ENCODE data around the gene LPAR2.
"Not testable (repeated sequence)": the region's sequence is repeated elsewhere in the genome, so short reads cannot be mapped to it uniquely, and the experiment has no call there.

The LPAR2 gene

GRCh38 chr19:19600793-19601330 lies 27.2 kb downstream of the LPAR2 start:
- Histone ChIP-seq H2BK15ac (ENCODE audit: low read length) (no peak overlapping the region), H3K23ac (ENCODE audit: low read depth, low read length, poor library complexity) (no peak overlapping the region), H3K4me1 (ENCODE audit: control insufficient read depth in 2 of 2, insufficient read depth in 1 of 2, low read depth in 1 of 2, low read length in 2 of 2) (peaks cover 0 to 3% of the 10 kb centered on the region in 2 donors), H2AK5ac (ENCODE audit: low read depth, low read length) (no peak overlapping the region), H3K27me3 (ENCODE audit: control insufficient read depth in 3 of 3, insufficient read depth in 3 of 3, low read depth in 1 of 3, low read length in 3 of 3) (no peaks in the 10 kb centered on the region), H4K91ac (ENCODE audit: low read depth, low read length, poor library complexity) (no peak overlapping the region), H2BK5ac (ENCODE audit: low read length) (no peak overlapping the region), H3K79me1 (ENCODE audit: low read depth, low read length) (no peaks in the 10 kb centered on the region), H3K18ac (ENCODE audit: low read length) (no peak overlapping the region), H3K36me3 (replicated peaks in 1 of 2; ENCODE audit: control insufficient read depth in 2 of 2, insufficient read depth in 2 of 2, low read length in 2 of 2) (peaks cover 3 to 6% of the 10 kb centered on the region in 2 donors), H3K4ac (ENCODE audit: low read length) (no peak overlapping the region), H3K27ac (replicated peaks; ENCODE audit: low read length) (no peak overlapping the region), H3K4me2 (ENCODE audit: insufficient read depth, low read length, poor library complexity, severe bottlenecking) (no peak overlapping the region), H3K4me3 (ENCODE audit: low read length in 2 of 2) (no peak overlapping the region), H3K9ac (ENCODE audit: low read depth, low read length, poor library complexity) (no peak overlapping the region), H4K8ac (ENCODE audit: low read depth, low read length) (no peak overlapping the region), H3K9me3 (replicated peaks in 1 of 2; ENCODE audit: control insufficient read depth in 2 of 2, insufficient read depth in 1 of 2, low read depth in 1 of 2, low read length in 2 of 2) (no peaks in the 10 kb centered on the region), H3K14ac (ENCODE audit: low read length) (no peak overlapping the region), H2BK120ac (ENCODE audit: low read depth, low read length) (no peak overlapping the region), H2BK12ac (ENCODE audit: low read length) (no peak overlapping the region), H2AFZ (ENCODE audit: low read length) (no peak overlapping the region)
- DNase-seq (ENCODE audit: low spot score) = no peak
- no CpG with 5 or more reads among the region's 1 CpG for WGBS, 2 donors (ENCODE audit: extremely low coverage in 2 of 2, insufficient read length in 2 of 2, insufficient replicate concordance in 1 of 2)

- not testable (repeated sequence) for H3K4me1 ChIP-seq (ENCODE audit: control insufficient read depth in 2 of 2, insufficient read depth in 1 of 2, low read depth in 1 of 2, low read length in 2 of 2); H3K9ac ChIP-seq (ENCODE audit: low read depth, low read length, poor library complexity); H4K8ac ChIP-seq (ENCODE audit: low read depth, low read length); DNase-seq (ENCODE audit: low spot score); H2BK15ac ChIP-seq (ENCODE audit: low read length); H2BK120ac ChIP-seq (ENCODE audit: low read depth, low read length); H3K4me2 ChIP-seq (ENCODE audit: insufficient read depth, low read length, poor library complexity, severe bottlenecking); H3K36me3 ChIP-seq (replicated peaks in 1 of 2; ENCODE audit: control insufficient read depth in 2 of 2, insufficient read depth in 2 of 2, low read length in 2 of 2); H3K4me3 ChIP-seq (ENCODE audit: low read length in 2 of 2); H2AFZ ChIP-seq (ENCODE audit: low read length); H3K79me1 ChIP-seq (ENCODE audit: low read depth, low read length); H3K18ac ChIP-seq (ENCODE audit: low read length); H3K23ac ChIP-seq (ENCODE audit: low read depth, low read length, poor library complexity); H2BK5ac ChIP-seq (ENCODE audit: low read length); H3K27ac ChIP-seq (replicated peaks; ENCODE audit: low read length); H2BK12ac ChIP-seq (ENCODE audit: low read length); H2AK5ac ChIP-seq (ENCODE audit: low read depth, low read length); H3K4ac ChIP-seq (ENCODE audit: low read length); H3K14ac ChIP-seq (ENCODE audit: low read length); H3K9me3 ChIP-seq (replicated peaks in 1 of 2; ENCODE audit: control insufficient read depth in 2 of 2, insufficient read depth in 1 of 2, low read depth in 1 of 2, low read length in 2 of 2); H3K27me3 ChIP-seq (ENCODE audit: control insufficient read depth in 3 of 3, insufficient read depth in 3 of 3, low read depth in 1 of 3, low read length in 3 of 3); H4K91ac ChIP-seq (ENCODE audit: low read depth, low read length, poor library complexity)
- WGBS, 2 donors (ENCODE audit: extremely low coverage in 2 of 2, insufficient read length in 2 of 2, insufficient replicate concordance in 1 of 2) = no CpG with 5 or more reads among the region's 20 CpGs
These were observed 29.1 kb downstream of the LPAR2 start for GRCh38 chr19:19598728-19599451.

GRCh38 chr19:19597809-19598306 lies 30.2 kb downstream of the LPAR2 start:
- H2AK5ac ChIP-seq (ENCODE audit: low read depth, low read length) = no peak overlapping the region
- H4K8ac ChIP-seq (ENCODE audit: low read depth, low read length) = no peak overlapping the region
- WGBS, 2 donors (ENCODE audit: extremely low coverage in 2 of 2, insufficient read length in 2 of 2, insufficient replicate concordance in 1 of 2) = no CpG with 5 or more reads among the region's 8 CpGs
- no peak overlapping the region for H2AFZ ChIP-seq (ENCODE audit: low read length)
- H3K4me2 ChIP-seq (ENCODE audit: insufficient read depth, low read length, poor library complexity, severe bottlenecking) = no peak overlapping the region
- H3K4me1 ChIP-seq (ENCODE audit: control insufficient read depth in 2 of 2, insufficient read depth in 1 of 2, low read depth in 1 of 2, low read length in 2 of 2) = peaks cover 0 to 1% of the 10 kb centered on the region in 2 donors
- no peaks in the 10 kb centered on the region for H3K27me3 ChIP-seq (ENCODE audit: control insufficient read depth in 3 of 3, insufficient read depth in 3 of 3, low read depth in 1 of 3, low read length in 3 of 3)
- no peak overlapping the region for H2BK12ac ChIP-seq (ENCODE audit: low read length)
- no peak overlapping the region for H2BK5ac ChIP-seq (ENCODE audit: low read length)
- no peak overlapping the region for H2BK15ac ChIP-seq (ENCODE audit: low read length)
- DNase-seq (ENCODE audit: low spot score) = no peak
- no peak overlapping the region for H3K23ac ChIP-seq (ENCODE audit: low read depth, low read length, poor library complexity)
- no peak overlapping the region for H3K27ac ChIP-seq (replicated peaks; ENCODE audit: low read length)
- no peak overlapping the region for H3K9ac ChIP-seq (ENCODE audit: low read depth, low read length, poor library complexity)
- no peak overlapping the region for H3K14ac ChIP-seq (ENCODE audit: low read length)
- H4K91ac ChIP-seq (ENCODE audit: low read depth, low read length, poor library complexity) = no peak overlapping the region
- no peak overlapping the region for H2BK120ac ChIP-seq (ENCODE audit: low read depth, low read length)
- H3K79me1 ChIP-seq (ENCODE audit: low read depth, low read length) = no peaks in the 10 kb centered on the region
- no peaks in the 10 kb centered on the region for H3K9me3 ChIP-seq (replicated peaks in 1 of 2; ENCODE audit: control insufficient read depth in 2 of 2, insufficient read depth in 1 of 2, low read depth in 1 of 2, low read length in 2 of 2)
- no peak overlapping the region for H3K18ac ChIP-seq (ENCODE audit: low read length)
- no peak overlapping the region for H3K4me3 ChIP-seq (ENCODE audit: low read length in 2 of 2)
- H3K36me3 ChIP-seq (replicated peaks in 1 of 2; ENCODE audit: control insufficient read depth in 2 of 2, insufficient read depth in 2 of 2, low read length in 2 of 2) = peaks cover 3 to 8% of the 10 kb centered on the region in 2 donors
- H3K4ac ChIP-seq (ENCODE audit: low read length) = no peak overlapping the region

- no peak overlapping the region for H2AFZ ChIP-seq (ENCODE audit: low read length)
- peaks cover 3 to 11% of the 10 kb centered on the region in 2 donors for H3K36me3 ChIP-seq (replicated peaks in 1 of 2; ENCODE audit: control insufficient read depth in 2 of 2, insufficient read depth in 2 of 2, low read length in 2 of 2)
- H2AK5ac ChIP-seq (ENCODE audit: low read depth, low read length) = no peak overlapping the region
- WGBS, 2 donors (ENCODE audit: extremely low coverage in 2 of 2, insufficient read length in 2 of 2, insufficient replicate concordance in 1 of 2) = no CpG with 5 or more reads among the region's 8 CpGs
- no peak overlapping the region for H3K9ac ChIP-seq (ENCODE audit: low read depth, low read length, poor library complexity)
- no peak overlapping the region for H3K23ac ChIP-seq (ENCODE audit: low read depth, low read length, poor library complexity)
- no peak overlapping the region for H3K14ac ChIP-seq (ENCODE audit: low read length)
- H3K27me3 ChIP-seq (ENCODE audit: control insufficient read depth in 3 of 3, insufficient read depth in 3 of 3, low read depth in 1 of 3, low read length in 3 of 3) = no peaks in the 10 kb centered on the region
- H3K4me1 ChIP-seq (ENCODE audit: control insufficient read depth in 2 of 2, insufficient read depth in 1 of 2, low read depth in 1 of 2, low read length in 2 of 2) = peaks cover 6% of the 10 kb centered on the region in 2 donors
- DNase-seq (ENCODE audit: low spot score) = no peak
- no peak overlapping the region for H4K91ac ChIP-seq (ENCODE audit: low read depth, low read length, poor library complexity)
- H3K79me1 ChIP-seq (ENCODE audit: low read depth, low read length) = no peaks in the 10 kb centered on the region
- H3K27ac ChIP-seq (replicated peaks; ENCODE audit: low read length) = no peak overlapping the region
- H3K4ac ChIP-seq (ENCODE audit: low read length) = no peak overlapping the region
- H3K4me3 ChIP-seq (ENCODE audit: low read length in 2 of 2) = no peak overlapping the region
- no peak overlapping the region for H2BK12ac ChIP-seq (ENCODE audit: low read length)
- H2BK15ac ChIP-seq (ENCODE audit: low read length) = no peak overlapping the region
- no peak overlapping the region for H3K18ac ChIP-seq (ENCODE audit: low read length)
- H2BK120ac ChIP-seq (ENCODE audit: low read depth, low read length) = no peak overlapping the region
- H3K9me3 ChIP-seq (replicated peaks in 1 of 2; ENCODE audit: control insufficient read depth in 2 of 2, insufficient read depth in 1 of 2, low read depth in 1 of 2, low read length in 2 of 2) = no peaks in the 10 kb centered on the region
- no peak overlapping the region for H4K8ac ChIP-seq (ENCODE audit: low read depth, low read length)
- H2BK5ac ChIP-seq (ENCODE audit: low read length) = no peak overlapping the region
- H3K4me2 ChIP-seq (ENCODE audit: insufficient read depth, low read length, poor library complexity, severe bottlenecking) = no peak overlapping the region
These were observed 32.8 kb downstream of the LPAR2 start for GRCh38 chr19:19595171-19595701.
